ENCODE measurements around the gene ATP6V1G1.

- no peak for TF ChIP-seq ZNF576 (CRISPR knock-in tag; IDR thresholded peaks at IDR 0.05)
- TF ChIP-seq CTCF (CRISPR knock-in tag; IDR thresholded peaks at IDR 0.05): no peak
- no peak for TF ChIP-seq FOXA1 (IDR thresholded peaks at IDR 0.05)
- TF ChIP-seq FOXA1 (CRISPR knock-in tag; IDR thresholded peaks at IDR 0.05): no peak
- TF ChIP-seq ZNF776 (CRISPR knock-in tag; IDR thresholded peaks at IDR 0.05): no peak
- TF ChIP-seq FOXP1 (IDR thresholded peaks at IDR 0.05): no peak
- TF ChIP-seq FOXP1 (CRISPR knock-in tag; IDR thresholded peaks at IDR 0.05): no peak
- no peak for TF ChIP-seq EP300 (IDR thresholded peaks at IDR 0.05; ENCODE audit: low read depth in 2 of 2, low read length in 2 of 2)
- no peak for TF ChIP-seq EP300 (CRISPR knock-in tag; IDR thresholded peaks at IDR 0.05; ENCODE audit: borderline replicate concordance)
- TF ChIP-seq ZNF792 (CRISPR knock-in tag; IDR thresholded peaks at IDR 0.05): no peak
- TF ChIP-seq NR3C1 (CRISPR knock-in tag; IDR thresholded peaks at IDR 0.05): no peak
- no peak for TF ChIP-seq RXRB (CRISPR knock-in tag; IDR thresholded peaks at IDR 0.05; ENCODE audit: borderline replicate concordance)
- TF ChIP-seq ZZZ3 (CRISPR knock-in tag; IDR thresholded peaks at IDR 0.05; ENCODE audit: borderline replicate concordance): no peak
These were observed 34.0 kb downstream of the ATP6V1G1 start for GRCh38 chr9:114621561-114621960.
